NCI-H774 (cell line): Measurements from ENCODE around the gene PRICKLE4.
"Not testable (repeated sequence)": the region's sequence is repeated elsewhere in the genome, so short reads cannot be mapped to it uniquely, and the experiment has no call there.

Source experiments
- DNase-seq: peaks from one replicate; lab custom pipeline; 2025; lab: John Stamatoyannopoulos, UW

The PRICKLE4 gene

GRCh38 chr6:41744236-41744787 is 36.3 kb upstream of the PRICKLE4 start:
- no peak for DNase-seq

- no peak for DNase-seq
Measured at GRCh38 chr6:41746107-41746506, 34.5 kb upstream of the PRICKLE4 start.

GRCh38 chr6:41747256-41748101 is 33.1 kb upstream of the PRICKLE4 start, which contains the start of gene PGC:
PGC (minus strand) TSS chr6:41747397; CDS start chr6:41747334, 63 bp downstream.
- DNase-seq: no peak

DNA sequence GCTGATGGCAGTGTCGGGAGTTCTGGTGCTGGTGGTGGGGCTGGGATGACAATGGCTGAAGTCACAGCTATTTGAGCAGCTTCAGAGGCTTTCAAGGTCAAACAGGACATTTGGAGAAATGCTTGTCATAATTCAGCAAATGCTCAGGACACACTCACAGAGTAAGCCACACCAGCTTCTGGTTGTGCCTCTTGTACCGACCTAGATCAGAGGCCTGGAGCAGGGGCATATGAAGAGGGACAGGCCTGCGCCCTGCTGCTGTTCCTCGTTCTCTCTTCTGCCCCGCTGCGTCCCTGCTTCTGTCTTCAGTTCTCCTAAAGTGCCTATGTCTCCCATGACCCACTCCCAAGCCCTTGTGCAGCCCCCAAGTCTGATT is 32.5 kb upstream of the PRICKLE4 start:
- no peak for DNase-seq

GRCh38 chr6:41748542-41748941 is 32.0 kb upstream of the PRICKLE4 start:
- no peak for DNase-seq

- no peak for DNase-seq
Measured at GRCh38 chr6:41750374-41750773, 30.2 kb upstream of the PRICKLE4 start.

GRCh38 chr6:41755895-41756294 is 24.7 kb upstream of the PRICKLE4 start:
- no peak for DNase-seq

DNA sequence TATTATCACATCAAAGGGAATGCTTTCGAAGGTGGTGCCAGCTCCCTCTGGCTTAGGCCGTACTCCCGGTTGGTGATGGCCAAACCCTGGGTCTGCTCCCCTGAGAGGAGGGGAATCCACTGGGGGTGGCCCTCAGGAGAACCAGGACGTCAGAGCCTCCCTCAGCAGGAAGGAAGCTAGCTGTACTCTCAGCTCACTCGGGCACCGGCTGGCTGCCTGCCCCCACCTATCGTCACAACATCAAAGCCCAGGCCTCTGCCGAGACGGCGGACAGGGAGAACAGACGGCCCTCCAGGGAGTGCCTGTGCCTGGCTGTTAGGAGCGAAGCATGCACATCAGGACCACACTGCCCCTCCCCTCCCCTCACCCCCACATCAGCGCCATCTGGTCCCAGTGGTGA is 24.2 kb upstream of the PRICKLE4 start:
- DNase-seq: no peak

GRCh38 chr6:41757271-41757670 is 23.3 kb upstream of the PRICKLE4 start:
- no peak for DNase-seq

DNA sequence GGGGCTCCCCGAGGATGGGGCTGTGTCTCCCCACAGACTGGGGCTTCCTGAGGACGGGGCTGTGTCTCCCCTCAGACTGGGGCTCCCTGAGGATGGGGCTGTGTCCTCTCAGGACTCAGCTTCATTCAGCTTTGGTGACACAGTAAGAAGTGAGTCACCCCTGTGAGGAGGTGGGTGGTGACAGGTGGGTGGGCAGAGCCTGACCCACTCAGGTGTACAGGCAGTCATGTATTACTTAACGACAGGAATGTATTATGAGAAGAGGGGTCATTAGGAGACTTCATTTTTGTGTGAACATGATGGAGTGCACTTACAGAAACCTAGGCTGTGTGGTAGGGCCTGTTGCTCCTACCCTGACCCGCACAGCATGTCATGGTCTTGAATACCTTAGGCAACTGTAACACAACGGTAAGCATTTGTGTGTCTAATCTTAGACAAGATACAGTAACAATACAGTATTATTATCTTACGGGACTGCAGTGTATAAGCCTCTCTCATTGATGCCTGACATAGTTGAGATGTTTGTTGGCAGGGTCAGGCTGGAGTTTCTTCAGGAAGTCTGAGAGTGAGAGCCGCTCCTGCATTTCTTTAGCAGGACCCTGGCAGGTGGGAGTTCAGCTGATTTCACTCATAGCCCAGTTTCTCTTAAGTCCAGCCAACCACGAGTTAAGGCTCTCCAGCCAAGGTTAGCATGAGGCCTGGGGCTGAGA is 22.5 kb upstream of the PRICKLE4 start:
- no peak for DNase-seq

GRCh38 chr6:41758641-41759035 is 21.9 kb upstream of the PRICKLE4 start:
- DNase-seq: no peak

GRCh38 chr6:41759106-41759904 is 21.3 kb upstream of the PRICKLE4 start:
- no peak for DNase-seq

GRCh38 chr6:41759905-41760579 is 20.5 kb upstream of the PRICKLE4 start:
- DNase-seq: no peak

GRCh38 chr6:41763470-41763869 is 17.1 kb upstream of the PRICKLE4 start:
- no peak for DNase-seq

DNA sequence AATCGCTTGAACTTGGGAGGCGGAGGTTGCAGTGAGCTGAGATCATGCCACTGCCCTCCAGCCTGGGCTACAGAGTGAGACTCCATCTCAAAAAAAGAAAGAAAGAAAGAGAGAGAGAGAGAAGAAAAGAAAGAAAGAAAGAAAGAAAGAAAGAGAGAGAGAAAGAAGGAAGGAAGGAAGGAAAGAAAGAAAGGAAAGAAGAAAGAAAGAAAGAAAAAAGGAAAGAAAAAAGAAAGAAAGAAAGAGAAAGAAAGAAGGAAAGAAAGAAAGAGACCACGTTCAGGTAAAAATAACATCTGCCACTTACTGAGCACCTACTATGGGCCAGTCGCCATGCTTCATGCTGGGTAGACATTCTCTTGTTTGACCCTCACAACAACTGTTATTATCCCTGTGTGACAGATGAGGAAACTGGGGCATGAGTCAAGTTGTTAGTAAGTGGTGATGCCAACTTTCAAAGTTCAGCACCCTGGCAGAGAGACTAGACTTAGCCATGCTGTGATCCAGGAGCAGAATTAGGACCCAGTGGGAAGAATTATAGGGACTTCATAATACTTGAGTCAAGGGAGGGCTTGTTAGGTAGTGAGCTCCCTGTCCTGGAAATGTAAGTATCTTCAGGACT is 14.4 kb upstream of the PRICKLE4 start:
- DNase-seq: not testable (repeated sequence)

GRCh38 chr6:41767112-41767833 is 13.3 kb upstream of the PRICKLE4 start:
- DNase-seq: no peak

GRCh38 chr6:41768545-41769308 is 11.9 kb upstream of the PRICKLE4 start:
- no peak for DNase-seq

GRCh38 chr6:41769376-41769775 is 11.2 kb upstream of the PRICKLE4 start:
- DNase-seq: no peak

DNA sequence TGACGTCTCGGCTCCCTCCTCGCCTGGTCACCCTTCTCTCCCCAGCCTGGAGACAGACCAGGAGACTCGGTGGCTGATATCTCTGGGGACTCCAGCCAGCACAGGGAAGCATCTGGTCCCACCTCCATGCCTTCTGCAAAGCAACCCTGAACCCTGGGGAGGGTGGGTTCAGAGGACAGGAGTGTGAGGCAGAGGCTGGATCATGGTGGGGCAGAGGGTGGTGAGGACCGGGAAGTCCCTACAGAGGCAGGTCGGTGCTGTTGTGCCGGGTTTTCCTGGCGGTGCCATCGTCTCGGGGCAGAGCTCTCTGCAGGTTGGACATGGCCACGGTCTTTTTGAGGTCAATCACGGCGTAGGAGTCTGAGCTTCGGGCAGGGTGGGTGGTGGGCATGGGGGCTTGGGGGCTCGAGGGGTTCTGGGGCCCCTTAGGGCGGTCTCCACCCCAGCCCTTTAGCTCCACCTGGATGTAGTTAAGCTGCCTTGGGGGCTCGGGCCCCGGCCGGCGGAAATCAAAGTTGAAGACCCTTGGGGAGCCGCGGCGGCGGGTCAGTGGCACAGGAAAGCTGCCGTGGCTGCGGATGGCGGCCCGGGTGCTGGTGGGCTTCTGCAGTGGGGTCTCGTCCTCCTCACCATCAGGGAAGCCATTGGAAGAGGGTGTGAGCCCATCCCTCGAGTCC is 10.1 kb upstream of the PRICKLE4 start:
- DNase-seq: no peak
